Left kidney (tissue), 2 donors: Measurements from ENCODE around the gene SLC26A1. TPM values are rescaled to one million over a fixed set of nuclear protein-coding genes. Genes with fewer than 3 reads are reported as not detected.
"Not testable (repeated sequence)": the region's sequence is repeated elsewhere in the genome, so short reads cannot be mapped to it uniquely, and the experiment has no call there.

ENCODE experiments used
- DNase-seq: peaks from one replicate; pipeline ENCODE4 v3.0.0-alpha.2; 2013
- polyA plus RNA-seq: library from polyadenylated mRNA; unstranded; fragments of 120-200 nt; gene quantifications from one replicate; pipeline ENCODE4 v1.2.1, GENCODE V29; 2013; ENCODE audit not compliant: insufficient read length

Gene SLC26A1
- polyA plus RNA-seq, 1 donor: 10.0 TPM

DNA sequence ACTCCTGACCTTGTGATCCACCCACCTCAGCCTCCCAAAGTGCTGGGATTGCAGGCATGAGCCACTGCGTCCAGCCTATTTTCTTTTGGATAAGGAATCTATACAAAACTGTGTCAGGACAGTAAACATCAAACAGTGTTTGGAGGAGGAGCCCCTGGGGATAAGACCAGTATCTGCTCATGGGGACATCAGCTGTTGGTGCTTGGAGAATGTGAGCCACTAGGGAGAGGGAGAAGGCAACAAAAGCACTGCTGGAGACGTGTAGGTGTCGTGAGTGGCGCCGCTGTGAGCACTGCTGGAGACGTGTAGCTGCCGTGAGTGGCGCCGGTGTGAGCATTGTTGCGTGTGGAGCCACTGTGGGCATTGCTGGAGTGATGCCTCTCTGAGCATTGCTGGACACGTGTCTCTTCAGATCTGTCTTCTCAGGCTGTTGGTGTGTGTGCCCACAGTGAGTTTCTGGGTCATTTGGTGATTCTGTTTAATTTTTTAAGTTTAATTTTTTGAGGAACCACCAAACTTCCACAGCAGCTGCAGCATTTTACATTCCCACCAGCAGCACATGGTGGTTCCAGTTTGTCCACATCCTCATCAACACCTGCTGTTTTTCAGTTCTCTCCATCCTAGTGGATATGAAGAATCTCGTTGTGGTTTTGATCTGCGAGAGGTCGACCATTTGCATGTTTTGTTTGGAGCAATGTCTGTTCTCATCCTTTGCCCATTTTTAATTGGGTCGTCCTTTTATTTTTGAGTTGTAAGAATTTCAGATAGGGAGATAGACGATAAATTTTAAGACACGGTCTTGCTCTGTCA is 38.8 kb downstream of the SLC26A1 start:
- DNase-seq: no peak

DNA sequence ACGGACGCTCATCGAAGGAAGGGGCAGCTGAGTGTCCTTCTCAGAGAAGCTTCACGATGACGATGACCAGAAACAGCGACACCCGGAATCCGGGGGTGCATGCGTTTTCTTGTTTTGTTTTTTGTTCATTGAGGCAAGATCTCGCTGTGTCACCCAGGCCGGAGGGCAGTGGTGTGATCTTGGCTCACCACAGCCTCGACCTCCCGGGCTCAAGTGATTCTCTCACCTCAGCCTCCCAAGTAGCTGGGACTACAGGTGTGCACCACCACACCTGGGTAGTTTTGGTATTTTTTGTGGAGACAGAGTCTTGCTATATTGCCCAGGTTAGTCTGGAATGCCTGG is 39.7 kb downstream of the SLC26A1 start:
- no peak for DNase-seq

DNA sequence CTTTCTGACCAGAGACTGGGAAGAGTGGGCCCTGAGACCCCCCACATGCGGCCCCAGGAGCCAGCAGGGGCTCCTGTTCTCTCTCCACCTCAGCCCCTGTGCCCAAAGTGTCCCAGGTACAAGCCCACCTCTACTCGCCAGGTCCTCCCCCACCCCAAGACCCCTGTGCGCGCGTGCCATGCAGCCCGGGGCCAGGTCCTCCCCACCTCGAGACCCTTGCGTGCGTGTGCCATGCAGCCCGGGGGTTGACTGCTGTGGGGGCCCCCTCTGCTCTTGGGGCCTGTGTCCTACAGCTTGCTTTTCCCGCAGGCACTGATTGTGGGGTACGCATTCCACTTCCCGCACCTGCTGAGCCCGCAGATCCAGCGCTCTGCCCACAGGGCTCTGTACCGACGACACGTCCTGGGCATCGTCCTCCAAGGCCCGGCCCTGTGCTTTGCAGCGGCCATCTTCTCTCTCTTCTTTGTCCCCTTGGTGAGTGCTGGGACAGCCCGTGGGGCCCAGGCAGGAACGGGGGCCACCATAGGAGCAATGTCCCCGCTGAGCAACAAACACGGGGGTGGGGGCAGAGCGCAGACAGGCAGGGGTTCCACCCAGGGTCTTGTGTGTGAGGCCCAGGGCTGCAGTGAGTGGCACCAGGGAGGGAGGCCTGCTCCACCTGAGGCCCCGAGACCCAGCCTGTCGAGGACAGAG is 40.2 kb downstream of the SLC26A1 start:
- DNase-seq: no peak

DNA sequence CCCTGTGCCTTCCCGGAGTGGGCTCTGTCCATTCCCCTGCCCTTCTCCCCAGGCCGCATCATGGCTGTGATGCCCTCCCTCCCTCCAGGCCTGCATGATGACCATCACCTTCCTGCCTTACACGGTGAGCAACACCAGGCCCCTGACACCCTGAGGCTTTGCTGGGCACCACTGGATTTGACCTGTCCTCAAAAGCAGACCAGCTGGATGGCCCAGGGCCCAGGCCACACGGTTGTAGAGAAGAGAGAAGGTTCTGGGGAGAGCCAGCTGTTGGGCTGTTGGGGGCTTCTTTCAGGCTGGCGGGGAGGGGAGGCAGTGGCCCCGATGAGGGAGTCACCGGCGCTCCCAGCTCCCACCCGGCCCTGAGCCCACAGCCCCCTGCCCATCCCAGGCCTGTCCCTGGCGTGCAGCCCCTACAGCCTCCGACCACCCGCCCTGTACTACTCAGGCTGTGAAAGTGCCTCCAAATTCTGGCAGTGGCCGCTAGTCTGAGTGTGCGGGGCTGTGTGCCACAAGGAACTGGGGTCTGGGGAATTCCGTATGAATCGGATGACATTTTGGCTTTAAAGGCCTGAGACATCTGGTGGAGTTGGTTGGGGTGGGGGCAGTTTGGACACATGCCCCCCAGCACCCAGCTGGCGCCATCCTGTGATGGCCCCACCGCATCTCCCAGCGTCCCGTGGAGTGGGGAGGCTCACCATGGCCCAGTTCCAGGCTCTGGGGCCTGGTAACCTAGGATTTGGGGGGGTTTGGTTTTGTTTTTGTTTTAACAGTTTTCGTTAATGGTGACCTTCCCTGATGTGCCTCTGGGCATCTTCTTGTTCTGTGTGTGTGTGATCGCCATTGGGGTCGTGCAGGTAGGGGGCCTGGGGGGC is 41.4 kb downstream of the SLC26A1 start:
- no peak for DNase-seq

DNA sequence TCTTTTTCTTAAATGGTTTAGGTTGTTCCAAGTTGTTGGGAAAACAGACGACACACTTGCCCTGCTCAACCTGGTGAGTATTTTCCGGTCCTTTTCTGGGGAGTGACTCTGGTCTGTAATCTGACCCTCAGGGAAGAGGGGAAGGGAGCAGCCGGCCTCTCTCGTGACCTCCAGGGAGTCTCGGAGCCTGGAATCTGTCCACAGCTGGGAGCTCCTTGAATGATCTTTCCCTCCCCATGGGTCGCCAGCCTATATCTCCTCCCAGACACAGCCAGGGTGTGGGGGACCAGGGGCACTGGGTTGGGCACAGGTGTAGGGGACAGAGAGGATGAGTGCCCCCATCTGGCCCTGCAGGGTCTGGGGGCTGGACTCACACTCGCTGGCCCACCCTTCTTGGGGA is 42.0 kb downstream of the SLC26A1 start:
- DNase-seq: no peak

DNA sequence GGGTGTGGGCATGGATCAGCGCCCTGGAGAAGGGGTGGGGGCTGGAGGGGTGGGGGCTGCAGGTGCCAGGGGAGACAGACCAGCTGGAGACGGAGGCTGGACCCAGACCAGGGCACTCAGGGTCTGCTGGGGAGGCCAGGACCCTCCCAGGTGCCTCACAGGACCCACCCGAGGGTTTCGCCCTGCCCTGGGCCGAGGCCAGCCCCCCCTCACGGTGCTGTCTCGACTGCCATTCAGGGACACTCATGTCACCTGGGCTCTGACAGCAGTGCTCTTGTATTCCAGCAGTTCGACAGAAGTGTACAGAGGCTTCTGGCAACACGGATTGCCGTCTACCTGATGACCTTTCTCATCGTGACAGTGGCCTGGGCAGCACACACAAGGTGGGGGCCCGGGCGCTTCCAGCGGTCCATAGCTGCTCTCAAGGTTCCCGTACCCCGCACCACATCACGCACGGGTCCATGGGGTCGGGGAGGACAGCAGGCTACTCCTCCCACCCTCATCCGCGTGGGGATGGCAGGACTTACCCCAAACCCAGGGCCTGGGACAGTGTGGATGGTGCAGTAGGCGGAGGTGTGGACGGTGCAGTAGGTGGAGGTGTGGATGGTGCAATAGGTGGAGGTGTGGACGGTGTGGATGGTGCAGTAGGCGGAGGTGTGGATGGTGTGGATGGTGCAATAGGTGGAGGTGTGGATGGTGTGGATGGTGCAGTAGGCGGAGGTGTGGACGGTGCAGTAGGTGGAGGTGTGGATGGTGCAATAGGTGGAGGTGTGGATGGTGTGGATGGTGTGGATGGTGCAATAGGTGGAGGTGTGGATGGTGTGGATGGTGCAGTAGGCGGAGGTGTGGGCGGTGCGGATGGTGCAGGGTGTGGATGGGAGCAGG is 42.8 kb downstream of the SLC26A1 start:
- no peak for DNase-seq

DNA sequence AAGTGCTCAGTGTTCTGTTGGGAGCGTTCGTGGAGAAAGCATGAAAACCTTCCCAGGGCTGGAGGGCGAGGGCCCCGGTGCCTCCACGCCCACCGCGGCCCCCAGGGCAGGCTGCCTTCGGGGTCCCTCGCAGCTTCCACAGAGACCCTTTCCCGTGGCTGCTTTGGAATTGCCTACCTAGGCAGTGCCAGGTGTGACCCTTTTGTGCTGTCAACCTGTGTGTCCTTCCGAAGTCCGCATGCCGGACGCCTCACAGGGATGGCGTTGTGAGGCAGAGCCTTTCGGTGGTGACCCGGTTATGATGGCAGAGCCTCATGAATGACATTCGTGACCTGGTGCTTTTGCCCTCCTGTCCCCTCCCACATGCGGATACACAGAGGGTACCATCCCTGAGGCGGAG is 43.5 kb downstream of the SLC26A1 start:
- no peak for DNase-seq

DNA sequence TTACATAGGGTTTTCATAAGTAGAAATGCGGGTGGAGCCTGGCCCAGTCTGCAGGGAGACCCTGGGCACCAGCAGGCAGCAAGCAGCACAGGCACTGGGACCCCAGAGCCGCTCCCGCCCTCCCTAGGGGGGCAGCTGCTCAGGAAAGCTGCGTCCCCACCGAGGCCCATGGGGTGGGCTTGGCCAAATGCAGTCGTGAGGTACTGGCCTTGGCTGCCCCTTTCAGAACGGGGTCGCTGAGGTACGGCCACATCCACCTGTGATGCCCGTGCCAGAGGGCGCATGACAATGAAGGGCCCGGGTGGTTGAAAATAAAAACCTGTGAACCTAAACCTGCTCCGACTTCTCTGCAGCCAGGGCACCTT is 44.3 kb downstream of the SLC26A1 start:
- DNase-seq: no peak

DNA sequence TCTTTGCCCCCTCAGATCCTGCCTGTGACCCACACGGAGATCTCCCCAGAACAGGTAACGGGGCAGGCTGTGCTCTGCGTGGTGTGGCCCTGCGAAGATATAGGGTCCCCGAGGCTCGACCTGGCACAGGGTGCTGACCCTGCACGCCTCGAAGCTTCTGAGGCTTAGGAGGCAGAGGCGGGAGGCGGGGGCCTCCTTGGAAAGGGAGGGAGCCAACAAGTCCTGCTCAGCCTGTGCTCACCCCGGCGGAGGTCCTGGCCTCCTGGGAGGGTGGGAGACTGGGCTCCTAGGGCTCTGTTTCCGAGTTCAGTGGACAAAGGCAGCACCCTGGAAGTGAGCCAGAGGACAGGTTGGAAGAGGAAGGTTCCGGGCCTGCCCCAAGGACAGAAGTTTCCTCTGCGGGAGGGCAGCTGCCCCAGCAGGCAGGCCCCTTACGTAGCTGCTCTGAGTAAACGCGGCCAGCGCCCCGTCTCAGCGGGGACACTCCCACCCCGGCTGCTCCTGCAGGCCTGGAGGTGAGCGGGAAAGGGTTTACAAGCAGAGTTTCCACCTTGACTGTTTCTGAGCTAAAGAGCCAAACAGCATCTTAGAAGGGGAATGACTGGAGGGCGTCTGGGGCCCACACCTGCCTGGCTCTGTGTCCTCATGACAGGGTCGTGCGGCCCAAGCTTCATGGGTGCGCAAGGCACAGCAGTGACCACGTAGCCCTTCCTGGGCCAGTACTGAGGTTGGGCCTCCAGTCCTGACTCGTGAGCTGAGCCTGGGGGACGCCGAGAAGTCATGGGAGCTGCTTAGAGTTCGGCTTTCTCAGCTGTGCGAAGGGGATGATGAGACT is 44.9 kb downstream of the SLC26A1 start:
- DNase-seq: no peak

DNA sequence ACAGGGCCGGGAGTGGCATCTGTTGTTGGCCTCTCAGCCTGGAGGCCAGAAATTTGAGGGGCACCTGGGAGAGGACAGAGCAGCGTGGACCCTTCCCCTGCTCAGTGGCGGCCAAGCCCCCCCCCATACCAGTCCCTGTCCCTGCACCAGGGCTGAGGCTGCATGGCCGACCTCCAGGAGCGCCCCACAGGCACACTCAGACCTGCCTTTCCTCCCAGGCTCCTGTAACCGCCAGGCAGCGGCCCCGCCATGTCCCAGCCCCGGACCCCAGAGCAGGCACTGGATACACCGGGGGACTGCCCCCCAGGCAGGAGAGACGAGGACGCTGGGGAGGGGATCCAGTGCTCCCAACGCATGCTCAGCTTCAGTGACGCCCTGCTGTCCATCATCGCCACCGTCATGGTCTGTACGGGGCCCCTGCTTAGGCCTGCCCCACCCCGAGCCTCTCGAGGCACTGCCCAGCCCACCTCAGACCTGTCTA is 45.7 kb downstream of the SLC26A1 start:
- no peak for DNase-seq

DNA sequence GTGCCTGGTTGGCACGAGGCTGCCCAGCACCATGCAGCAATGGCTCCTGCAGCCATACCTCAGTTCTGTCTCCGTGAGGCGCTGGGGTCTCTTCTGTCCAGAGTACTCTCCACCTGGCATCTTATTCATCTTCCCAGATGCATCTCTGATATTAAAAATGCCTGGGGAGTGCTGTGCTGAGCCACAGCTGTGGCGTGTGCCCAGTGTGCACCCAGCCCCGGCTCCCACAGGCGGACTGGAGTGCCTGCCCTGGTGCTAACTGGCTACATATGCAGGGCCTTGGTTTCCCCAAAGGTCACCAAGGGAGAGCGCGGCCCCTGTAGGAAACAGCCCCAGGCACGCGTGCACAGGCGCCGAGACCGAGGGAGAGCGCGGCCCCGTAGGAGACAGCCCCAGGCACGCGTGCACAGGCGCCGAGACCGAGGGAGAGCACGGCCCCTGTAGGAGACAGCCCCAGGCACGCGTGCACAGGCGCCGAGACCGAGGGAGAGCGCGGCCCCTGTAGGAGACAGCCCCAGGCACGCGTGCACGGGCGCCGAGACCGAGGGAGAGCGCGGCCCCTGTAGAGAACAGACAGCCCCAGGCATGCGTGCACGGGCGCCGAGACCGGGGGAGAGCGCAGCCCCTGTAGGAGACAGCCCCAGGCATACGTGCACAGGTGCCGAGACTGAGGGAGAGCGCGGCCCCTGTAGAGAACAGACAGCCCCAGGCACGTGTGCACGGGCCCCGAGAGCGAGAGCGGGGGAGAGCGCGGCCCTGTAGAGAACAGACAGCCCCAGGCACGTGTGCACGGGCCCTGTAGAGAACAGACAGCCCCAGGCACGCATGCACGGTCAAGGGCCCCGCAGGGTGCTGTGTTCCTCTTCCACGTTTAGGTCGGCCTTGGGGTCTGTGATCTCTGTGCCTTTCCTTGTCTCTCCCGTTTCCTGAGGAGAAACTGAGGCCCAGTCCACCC is 46.4 kb downstream of the SLC26A1 start:
- DNase-seq: no peak

DNA sequence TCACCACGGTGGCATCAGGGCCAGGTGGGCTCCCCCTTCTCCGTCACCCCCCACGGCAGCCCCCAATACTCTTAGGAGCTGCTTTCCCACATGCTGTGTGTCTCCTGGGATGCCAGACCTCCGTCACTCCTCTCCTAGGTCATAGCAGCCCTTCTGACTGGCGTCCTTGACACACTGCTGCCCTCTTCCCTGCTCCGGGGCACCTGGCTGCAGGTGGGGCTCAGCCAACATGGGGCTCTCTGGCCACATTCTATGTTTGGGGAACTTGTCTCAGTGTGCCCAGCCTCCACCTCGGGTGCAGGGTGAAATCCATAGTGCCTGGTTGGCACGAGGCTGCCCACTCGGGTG is 47.1 kb downstream of the SLC26A1 start:
- DNase-seq: no peak

DNA sequence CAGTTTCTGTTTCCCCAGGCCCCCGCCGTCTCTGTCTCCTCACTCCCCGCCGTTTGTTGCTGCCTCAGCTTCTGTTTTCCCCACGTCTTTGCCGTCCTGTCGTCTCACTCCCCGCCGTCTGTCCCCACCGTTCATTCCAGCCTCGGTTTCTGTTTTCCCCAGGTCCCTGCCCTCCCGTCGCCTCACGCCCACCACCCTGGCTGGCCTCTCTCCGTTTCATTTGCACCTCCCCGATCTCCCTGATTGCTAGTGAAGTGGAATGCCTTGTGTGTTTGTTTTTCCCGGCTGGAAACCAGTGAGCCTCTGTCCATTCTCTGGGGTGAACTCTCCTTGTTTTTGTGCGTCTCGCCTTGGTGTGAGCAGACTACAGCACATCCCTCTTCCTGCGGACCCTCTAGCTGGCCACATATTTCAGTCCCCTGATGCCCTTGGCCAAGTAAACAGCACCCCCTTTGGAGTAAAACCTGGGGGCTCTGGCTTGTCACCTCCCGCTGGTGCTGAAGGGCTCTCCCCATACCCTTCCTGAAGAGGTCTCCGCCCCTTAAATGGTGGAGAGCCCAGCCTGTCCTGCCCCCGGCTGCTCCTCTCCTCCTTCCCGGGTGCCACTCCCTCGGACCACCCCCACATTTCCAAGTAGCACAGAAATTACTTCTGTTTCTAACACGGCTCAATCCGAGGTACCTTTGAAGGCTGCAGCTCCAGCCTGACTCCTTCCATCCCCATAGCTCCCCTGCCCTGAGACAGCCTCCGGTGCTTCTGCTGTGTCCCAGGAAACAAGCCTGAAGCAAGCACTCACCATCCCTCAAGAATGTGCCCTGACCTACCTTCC is 47.7 kb downstream of the SLC26A1 start:
- DNase-seq: no peak

DNA sequence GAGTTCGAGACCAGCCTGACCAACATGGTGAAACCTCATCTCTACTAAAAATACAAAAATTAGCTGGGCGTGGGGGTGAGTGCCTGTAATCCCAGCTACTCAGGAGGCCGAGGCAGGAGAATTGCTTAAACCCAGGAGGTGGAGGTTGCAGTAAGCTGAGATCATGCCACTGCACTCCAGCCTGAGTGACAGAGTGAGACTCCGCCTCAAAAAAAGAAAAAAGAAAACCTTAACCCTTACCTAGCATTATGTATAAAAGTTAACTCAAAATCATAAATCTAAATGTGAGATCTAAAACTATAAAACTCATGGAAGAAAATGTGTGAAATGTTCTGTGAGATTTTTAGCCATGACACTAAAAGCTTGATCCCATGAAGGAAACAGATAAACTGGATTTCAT is 53.7 kb downstream of the SLC26A1 start:
- DNase-seq: not testable (repeated sequence)
